H1 (cell line): Measurements from ENCODE around the gene VSIG10L2. TPM values are rescaled to one million over a fixed set of nuclear protein-coding genes. Genes with fewer than 3 reads are reported as not detected.

Experiments
- CTCF ChIA-PET: fragments of 300-600 bp; sonication (Branson Sonifier 250); formaldehyde crosslinking; loops from one replicate; lab custom pipeline; 2021; ENCODE audit not compliant: partially characterized antibody; lab: Charles Lee
- POLR2A ChIA-PET: fragments of 300-600 bp; sonication (Branson Sonifier 250); formaldehyde crosslinking; loops from one replicate; lab custom pipeline; 2021; ENCODE audit warnings: inconsistent platforms; ENCODE audit not compliant: partially characterized antibody; lab: Charles Lee
- DNase-seq, 2 experiments: peaks; one replicate each; pipeline versions ENCODE4 v3.0.0 to v3.0.0-alpha.2; 2010 to 2022; ENCODE audit warnings: low spot score in 2 of 2, low read depth in 1 of 2, mixed read lengths in 1 of 2
- FAIRE-seq: peaks from 2 replicates; lab custom pipeline; 2011; peaks lifted over from hg19 to GRCh38; lab: Jason Lieb, UNC
- H2AFZ ChIP-seq: 2 replicates; pipeline ENCODE4 v1.8.1; 2012; ENCODE audit warnings: low read length, inconsistent platforms
- H2AK5ac ChIP-seq: 2 replicates; pipeline ENCODE4 v1.6.1; 2013; ENCODE audit warnings: low read depth, low read length
- H2BK120ac ChIP-seq: replicated peaks from 2 replicates; pipeline ENCODE3; 2013; ENCODE audit warnings: low read depth, low read length, inconsistent platforms
- H2BK12ac ChIP-seq: 2 replicates; pipeline ENCODE4 v1.6.1; 2013; ENCODE audit warnings: low read depth, low read length
- H2BK15ac ChIP-seq: 2 replicates; pipeline ENCODE4 v1.6.1; 2013; ENCODE audit warnings: low read length
- H2BK20ac ChIP-seq: 2 replicates; pipeline ENCODE4 v1.6.1; 2013; ENCODE audit warnings: low read length
- H2BK5ac ChIP-seq: 2 replicates; pipeline ENCODE4 v1.6.1; 2013; ENCODE audit warnings: low read depth, low read length
- H3K14ac ChIP-seq: 2 replicates; pipeline ENCODE4 v1.6.1; 2013; ENCODE audit warnings: inconsistent platforms; ENCODE audit not compliant: insufficient read length
- H3K18ac ChIP-seq: 2 replicates; pipeline ENCODE4 v1.6.1; 2013; ENCODE audit warnings: low read length; ENCODE audit errors: extremely low read depth
- H3K23ac ChIP-seq: 2 replicates; pipeline ENCODE4 v1.6.1; 2013; ENCODE audit warnings: inconsistent platforms; ENCODE audit not compliant: insufficient read length
- H3K23me2 ChIP-seq: 2 replicates; pipeline ENCODE4 v1.6.1; 2013; ENCODE audit warnings: low read depth, low read length
- H3K27ac ChIP-seq: 2 replicates; pipeline ENCODE4 v1.6.1; 2011; ENCODE audit warnings: low read depth, low read length, inconsistent platforms
- H3K27me3 ChIP-seq, 4 experiments: replicated peaks in 1 of 4; 1 replicate in 1 of 4; 2 replicates in 3 of 4; pipeline versions ENCODE4 v1.6.1 to v1.8.1; 2011 to 2013; ENCODE audit warnings: low read length in 3 of 4, mild to moderate bottlenecking in 3 of 4, inconsistent platforms in 2 of 4, mixed read lengths in 2 of 4, moderate library complexity in 1 of 4; ENCODE audit not compliant: control insufficient read depth in 3 of 4, insufficient read depth in 3 of 4; ENCODE audit errors: extremely low read depth in 1 of 4
- H3K36me3 ChIP-seq, 4 experiments: 2 replicates each; pipeline versions ENCODE4 v1.6.1 to v1.8.1; 2011 to 2013; ENCODE audit warnings: mild to moderate bottlenecking in 4 of 4, low read length in 3 of 4, moderate library complexity in 2 of 4, control low read depth in 1 of 4, inconsistent platforms in 1 of 4; ENCODE audit not compliant: insufficient read depth in 4 of 4, control insufficient read depth in 2 of 4
- H3K4ac ChIP-seq: replicated peaks from 2 replicates; pipeline ENCODE3; 2013; ENCODE audit warnings: low read length, low read depth, mixed read lengths, inconsistent platforms; ENCODE audit not compliant: insufficient read length
- H3K4me1 ChIP-seq, 4 experiments: replicated peaks in 1 of 4; 1 replicate in 1 of 4; 2 replicates in 3 of 4; pipeline versions ENCODE4 v1.6.1 to v1.8.1; 2011 to 2013; ENCODE audit warnings: low read length in 3 of 4, inconsistent platforms in 2 of 4, mixed read lengths in 1 of 4; ENCODE audit not compliant: insufficient read depth in 4 of 4, control insufficient read depth in 3 of 4
- H3K4me2 ChIP-seq, 2 experiments: 2 replicates each; pipeline versions ENCODE4 v1.6.1 to v1.8.1; 2011 to 2013; ENCODE audit warnings: low read depth in 2 of 2, low read length in 2 of 2, control low read depth in 1 of 2, inconsistent platforms in 1 of 2, mild to moderate bottlenecking in 1 of 2; ENCODE audit not compliant: insufficient read depth in 1 of 2
- H3K4me3 ChIP-seq, 4 experiments: fragments of 200-600, 300-600 bp in 1 of 4; sonication (generic), shearing (Covaris generic), sonication (Bioruptor Twin) in 1 of 4; 2 replicates each; pipeline versions ENCODE4 v1.5.1 to v1.8.1; 2011 to 2016; ENCODE audit warnings: low read length in 4 of 4, low read depth in 3 of 4, control low read depth in 2 of 4, inconsistent platforms in 2 of 4, mild to moderate bottlenecking in 2 of 4, mixed read lengths in 1 of 4, moderate library complexity in 1 of 4; ENCODE audit not compliant: insufficient read depth in 2 of 4; ENCODE audit errors: extremely low read depth in 1 of 4
- H3K56ac ChIP-seq: replicated peaks from 2 replicates; pipeline ENCODE3; 2013; ENCODE audit warnings: low read depth, mild to moderate bottlenecking, mixed read lengths, low read length, inconsistent platforms; ENCODE audit not compliant: insufficient read length
- H3K79me1 ChIP-seq: 2 replicates; pipeline ENCODE4 v1.6.1; 2013; ENCODE audit warnings: low read depth, low read length, control low read depth
- H3K79me2 ChIP-seq, 2 experiments: 2 replicates each; pipeline versions ENCODE4 v1.6.1 to v1.8.1; 2012 to 2013; ENCODE audit warnings: low read length in 2 of 2, mild to moderate bottlenecking in 2 of 2, inconsistent platforms in 1 of 2; ENCODE audit not compliant: insufficient read depth in 2 of 2, control insufficient read depth in 1 of 2
- H3K9ac ChIP-seq, 4 experiments: replicated peaks in 1 of 4; 1 replicate in 1 of 4; 2 replicates in 3 of 4; pipeline versions ENCODE4 v1.6.1 to v1.8.1; 2011 to 2013; ENCODE audit warnings: low read depth in 3 of 4, low read length in 3 of 4, control low read depth in 2 of 4, mild to moderate bottlenecking in 2 of 4, moderate library complexity in 2 of 4, inconsistent platforms in 1 of 4; ENCODE audit errors: extremely low read depth in 1 of 4
- H3K9me3 ChIP-seq, 2 experiments: 2 replicates each; pipeline versions ENCODE4 v1.6.1 to v1.8.1; 2012 to 2013; ENCODE audit warnings: mild to moderate bottlenecking in 2 of 2, moderate library complexity in 2 of 2, control low read depth in 1 of 2, inconsistent platforms in 1 of 2, low read depth in 1 of 2, low read length in 1 of 2, mixed read lengths in 1 of 2; ENCODE audit not compliant: insufficient read depth in 2 of 2
- H4K20me1 ChIP-seq, 2 experiments: replicated peaks in 1 of 2; 2 replicates each; pipeline versions ENCODE3 to v1.8.1; 2011 to 2013; ENCODE audit warnings: inconsistent platforms in 2 of 2, low read length in 2 of 2, mild to moderate bottlenecking in 1 of 2; ENCODE audit not compliant: insufficient read depth in 2 of 2, control insufficient read depth in 1 of 2
- H4K5ac ChIP-seq: 2 replicates; pipeline ENCODE4 v1.6.1; 2013; ENCODE audit warnings: low read length, low read depth, mixed read lengths, inconsistent platforms; ENCODE audit not compliant: insufficient read length
- H4K8ac ChIP-seq: 2 replicates; pipeline ENCODE4 v1.8.0; 2013; ENCODE audit warnings: mild to moderate bottlenecking, moderate library complexity, low read length, inconsistent platforms; ENCODE audit not compliant: insufficient read depth; ENCODE audit errors: extremely low read depth
- H4K91ac ChIP-seq: replicated peaks from 2 replicates; pipeline ENCODE3; 2013; ENCODE audit warnings: low read length, mixed read lengths, inconsistent platforms; ENCODE audit not compliant: insufficient read length
- BACH1 ChIP-seq: IDR thresholded peaks from 2 replicates; pipeline ENCODE4 v1.6.1; 2012; ENCODE audit warnings: low read length, improper control_type of control experiment
- POLR2A ChIP-seq, 2 experiments: IDR thresholded peaks; 1 replicate in 1 of 2; 2 replicates in 1 of 2; pipeline ENCODE4 v1.6.1; 2011; ENCODE audit warnings: low read depth in 2 of 2, low read length in 2 of 2, mild to moderate bottlenecking in 2 of 2; ENCODE audit errors: control extremely low read depth in 1 of 2
- WGBS, 2 experiments: shearing (Covaris generic) in 1 of 2; methylation state at CpG; one replicate each; pipeline versions ENCODE4 v1.1.6 to v1.1.7; 2013 to 2015; ENCODE audit warnings: low lambda C conversion rate in 2 of 2, mixed read lengths in 2 of 2, inconsistent platforms in 1 of 2, low coverage in 1 of 2, missing lambda C conversion rate in 1 of 2; ENCODE audit not compliant: insufficient replicate concordance in 2 of 2, insufficient coverage in 1 of 2, insufficient read length in 1 of 2; ENCODE audit errors: extremely low coverage in 1 of 2, missing lambda C conversion rate in 1 of 2; 5-methylcytosine and 5-hydroxymethylcytosine counted together
- polyA plus RNA-seq, 7 experiments: library from polyadenylated mRNA; depleted of rRNA in 3 of 7; stranded (reverse) in 5 of 7; unstranded in 2 of 7; fragments of >200 nt in 5 of 7; fragments of 200-250 nt in 2 of 7; gene quantifications; 1 replicate in 5 of 7; 2 replicates in 1 of 7; 4 replicates in 1 of 7; pipeline versions ENCODE4 v1.2.1 to v1.2.3, GENCODE V29; 2011 to 2013; ENCODE audit warnings: missing spikeins in 2 of 7, mixed read lengths in 2 of 7
- total RNA-seq: library from RNA; stranded (reverse); fragmentation: NEBNext Ultra II Directional; extraction: Animal tissue kit (Norgen Biotek cat#: 25700); gene quantifications from 2 replicates; pipeline ENCODE4 v1.2.1, GENCODE V29; 2021

Gene VSIG10L2
- total and polyA plus RNA-seq, 2 of the 8 experiments (the other 6 are each of a cell fraction or from before 2014, with no cell fraction given) = not detected

- no peaks in the 10 kb centered on the region for H3K79me1 ChIP-seq
- H2BK15ac ChIP-seq = no peak overlapping the region
- TF ChIP-seq POLR2A (IDR thresholded peaks at IDR 0.05; ENCODE audit: control extremely low read depth in 1 of 2, low read depth in 2 of 2, low read length in 2 of 2) (no peak), BACH1 (no peak)
- no peak overlapping the region for H4K5ac ChIP-seq
- no peaks in the 10 kb centered on the region for H3K27me3 ChIP-seq
- POLR2A ChIA-PET = interaction anchor here (1.8 kb wide), 1 partner anchor 10 kb away, joined by 5 read pairs; no protein-coding TSS in a partner anchor
- H2BK5ac ChIP-seq = no peak overlapping the region
- peak in 1 of 2 experiments; percentile 43 for DNase-seq
- no peak overlapping the region for H3K9ac ChIP-seq
- H2AFZ ChIP-seq = no peak overlapping the region
- H3K14ac ChIP-seq = no peak overlapping the region
- no peak overlapping the region for H3K56ac ChIP-seq
- H3K79me2 ChIP-seq = no peaks in the 10 kb centered on the region
- no peak overlapping the region for H3K23ac ChIP-seq
- H4K91ac ChIP-seq = no peak overlapping the region
- no peak overlapping the region for H3K4me2 ChIP-seq
- H2BK120ac ChIP-seq = no peak overlapping the region
- no peak overlapping the region for H2BK20ac ChIP-seq
- H2BK12ac ChIP-seq = no peak overlapping the region
- peaks cover 0 to 2% (median 0%) of the 10 kb centered on the region in 4 experiments; a peak in 3 of 7 replicates for H3K4me1 ChIP-seq
- H3K23me2 ChIP-seq = no peaks in the 10 kb centered on the region
- no peak overlapping the region; the same call in 1 of the 2 replicates for H4K8ac ChIP-seq
- H3K27ac ChIP-seq = no peak overlapping the region
- CTCF ChIA-PET = interaction anchor here (0.6 to 2.9 kb wide), 6 partner anchors 9 to 581 kb away, joined by 3 to 17 read pairs (median 4); no protein-coding TSS in a partner anchor
- H4K20me1 ChIP-seq = no peaks in the 10 kb centered on the region
- no peak overlapping the region for H3K18ac ChIP-seq
- 85% methylated on average over 11 of the region's 11 CpGs; no CpG with 5 or more reads in 1 of the 2 experiments for WGBS, 2 experiments
- no peaks in the 10 kb centered on the region for H3K36me3 ChIP-seq
- no peak overlapping the region for H3K4ac ChIP-seq
- no peak for FAIRE-seq
- H3K4me3 ChIP-seq = no peak overlapping the region
- H2AK5ac ChIP-seq = no peak overlapping the region
- H3K9me3 ChIP-seq = no peaks in the 10 kb centered on the region
These were observed 4.3 kb downstream of the VSIG10L2 start for GRCh38 chr11:125950178-125950490.
